GM18870 (cell line): ENCODE data around the gene LTF.
"Not testable (repeated sequence)": the region's sequence is repeated elsewhere in the genome, so short reads cannot be mapped to it uniquely, and the experiment has no call there.

Experiments
- ATAC-seq: cut with Tn5 transposase; IDR thresholded peaks from one replicate; pipeline ENCODE4 v1.9.1; 2021; ENCODE audit warnings: moderate library complexity; ENCODE audit not compliant: unreplicated experiment

LTF gene

DNA sequence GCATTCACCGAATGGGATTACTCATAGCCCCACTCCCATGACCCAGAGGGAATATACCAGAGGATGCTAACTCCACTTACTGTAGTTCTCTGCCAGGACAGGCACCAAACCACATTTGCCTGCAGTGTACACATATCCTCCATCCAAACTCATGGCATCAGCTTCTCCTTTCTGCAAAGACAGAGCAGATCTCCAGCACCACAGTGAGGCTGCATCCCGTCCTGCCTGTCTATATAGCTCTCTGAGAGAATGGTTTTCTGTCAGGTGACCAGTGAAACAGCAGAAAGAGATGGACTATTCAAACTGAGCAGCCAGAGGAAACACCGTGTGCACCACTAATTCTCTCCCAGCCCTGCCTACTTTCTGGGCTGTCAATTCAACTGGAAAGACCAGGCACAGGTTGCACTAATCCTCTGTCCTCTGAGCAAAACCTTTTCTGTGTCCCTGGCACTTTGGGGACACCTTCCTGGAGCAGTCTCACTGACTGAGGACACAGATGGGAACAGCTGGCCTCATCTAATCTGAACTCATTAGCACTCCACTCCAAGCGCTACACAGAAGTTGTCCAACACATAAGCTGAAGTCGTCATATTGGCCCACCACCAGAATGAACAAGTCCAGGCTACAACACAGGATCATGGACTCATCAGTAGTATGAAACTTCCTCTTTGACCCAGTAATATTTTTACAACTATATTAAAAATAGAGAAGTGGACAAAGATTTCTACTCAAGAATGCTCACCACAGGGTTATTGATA is 17.3 kb downstream of the LTF start:
- no peak for ATAC-seq

DNA sequence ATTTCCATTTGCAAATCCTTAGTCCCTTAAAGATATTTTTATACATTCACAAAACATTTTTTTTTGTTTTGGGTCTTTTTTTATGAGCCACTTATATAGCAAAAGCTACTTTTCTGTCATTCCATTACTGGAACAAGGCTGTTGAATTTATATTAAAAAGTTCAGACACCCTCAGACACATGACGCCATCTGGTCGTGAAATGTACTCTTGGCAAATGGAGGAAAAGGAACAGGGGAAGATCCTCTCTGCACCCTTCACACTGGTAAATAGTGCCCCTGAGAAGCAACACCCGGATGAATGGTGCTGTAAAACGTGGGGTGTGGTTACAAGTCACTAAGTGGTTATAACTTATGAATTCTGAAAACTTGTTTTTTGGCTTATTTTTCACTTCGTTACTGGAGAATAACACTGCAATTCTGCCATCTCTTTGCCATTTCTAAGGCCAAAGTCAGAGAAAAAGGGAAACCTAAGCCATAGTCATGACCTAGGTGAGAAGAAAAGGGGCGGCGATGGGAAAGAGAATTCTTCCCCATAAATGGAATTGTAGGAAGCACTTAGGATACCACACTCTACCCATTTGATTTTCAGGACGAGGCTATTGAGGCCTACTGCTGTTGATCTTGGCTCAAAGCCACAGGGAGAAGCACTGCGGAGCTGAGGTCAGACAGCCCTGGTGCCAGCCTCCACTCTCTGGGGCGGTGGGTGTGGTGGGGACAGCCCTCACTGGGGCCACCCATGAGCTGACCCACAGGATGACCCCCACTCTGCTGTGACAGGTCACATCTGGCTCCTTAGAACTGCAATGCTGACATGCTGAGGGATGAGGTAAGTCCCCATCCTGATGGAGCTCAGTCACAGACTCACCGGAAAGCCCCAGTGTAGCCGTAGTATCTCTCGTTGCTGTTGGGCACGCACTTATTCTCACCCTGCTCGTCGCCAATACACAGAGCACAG is 21.9 kb downstream of the LTF start:
- ATAC-seq = no peak

DNA sequence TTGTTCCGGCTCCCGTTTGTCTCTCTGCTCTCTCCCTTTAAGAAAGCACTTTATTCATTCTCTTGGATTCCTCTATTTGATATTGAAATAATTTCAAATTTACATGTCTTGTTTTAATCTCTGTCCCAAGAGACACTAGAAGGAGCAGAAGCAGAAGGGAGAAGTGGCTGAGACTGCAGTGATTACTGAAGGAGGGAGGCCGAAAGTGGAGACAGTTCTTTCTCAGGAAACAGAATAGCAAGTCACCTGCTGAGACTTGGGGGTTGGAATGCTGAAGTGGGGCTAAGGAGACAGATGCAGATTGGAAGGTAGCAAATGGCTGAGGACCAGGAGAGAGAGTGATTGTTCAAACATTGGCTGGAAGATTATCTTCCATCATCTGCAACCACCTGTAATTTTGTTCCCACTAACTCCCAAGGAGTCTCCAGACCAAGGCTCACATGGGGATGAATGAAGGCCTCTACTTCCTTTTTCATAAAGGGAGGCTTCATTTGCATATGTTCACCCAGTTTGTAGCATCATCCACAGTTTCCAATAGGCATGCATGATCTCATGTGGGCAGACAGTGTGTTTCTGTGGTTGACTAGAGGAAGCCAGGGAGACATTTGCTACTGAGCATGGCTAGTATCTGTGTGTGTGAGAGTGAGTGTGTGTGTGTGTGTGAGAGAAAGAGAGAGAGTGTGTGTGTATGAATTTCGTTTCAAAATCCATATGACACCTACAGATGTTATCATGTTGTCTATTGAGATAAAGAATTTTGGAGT is 24.0 kb downstream of the LTF start:
- ATAC-seq = peak; percentile 84

DNA sequence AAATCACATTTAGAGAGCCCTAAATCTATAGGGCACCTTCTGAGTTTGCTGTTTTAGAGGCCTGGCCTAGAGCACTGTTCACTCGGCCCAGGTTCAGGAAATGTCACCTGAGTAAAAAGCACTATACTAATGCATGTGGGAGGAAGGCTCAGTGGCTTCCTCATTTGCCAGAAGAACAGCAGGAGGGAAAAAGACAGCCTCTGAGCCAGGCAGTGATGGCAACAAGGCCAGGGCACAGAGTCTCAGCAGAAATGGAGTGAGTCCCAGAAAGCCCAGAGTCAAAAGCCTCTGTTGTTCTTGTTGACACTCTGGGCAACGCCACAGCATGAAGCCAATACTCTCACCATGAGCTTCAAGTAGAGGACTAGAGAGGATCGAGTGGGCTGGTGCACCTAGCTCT is 25.9 kb downstream of the LTF start:
- no peak for ATAC-seq

DNA sequence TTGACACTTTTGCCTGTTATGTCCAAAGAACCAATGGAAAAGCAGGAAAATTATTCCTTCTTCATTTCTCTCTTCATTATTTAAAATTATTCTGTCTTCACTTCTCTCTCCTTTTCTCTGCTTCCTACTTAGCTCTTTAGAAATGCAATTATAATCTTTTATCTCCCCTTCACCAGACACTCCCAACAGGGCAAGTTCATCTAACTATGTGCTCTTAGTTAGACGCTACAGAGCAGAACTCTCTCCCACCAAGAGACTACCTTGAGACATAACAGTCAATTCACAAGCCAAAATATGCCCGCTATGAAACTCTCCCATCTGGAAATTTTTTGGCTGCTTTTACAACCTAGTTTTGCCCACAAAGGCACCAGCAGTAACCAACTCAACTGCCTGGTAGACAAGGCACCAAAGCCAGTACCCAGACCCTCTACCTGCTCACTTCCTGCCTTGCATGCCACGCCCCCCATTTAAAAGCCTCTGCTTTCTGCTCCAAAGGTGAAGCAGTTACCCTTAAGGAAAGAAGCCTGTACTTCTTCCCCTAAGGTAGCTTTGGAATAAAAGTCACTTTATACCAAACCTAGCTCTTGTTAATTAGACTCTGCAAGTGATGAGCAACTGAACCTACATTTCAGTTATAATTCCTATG is 29.5 kb downstream of the LTF start:
- no peak for ATAC-seq

DNA sequence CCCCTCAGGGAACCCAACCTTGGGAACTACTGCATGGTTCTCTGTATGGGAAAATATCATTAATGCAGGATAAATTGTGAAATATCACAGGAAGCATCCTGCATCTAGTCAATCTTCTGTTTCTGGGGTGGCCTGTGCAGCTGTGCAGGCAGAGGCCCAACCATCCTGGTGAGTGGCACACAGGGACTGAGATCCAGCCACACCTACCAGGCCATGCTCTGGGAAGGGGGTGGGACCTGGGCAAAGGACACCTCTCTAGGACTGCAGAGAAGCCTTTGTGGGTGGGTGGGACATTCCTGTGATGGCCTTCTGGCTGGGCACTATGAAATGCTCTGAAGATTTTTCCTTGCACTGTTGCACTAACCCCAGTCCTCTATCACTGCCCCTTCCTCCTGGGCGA is 30.9 kb downstream of the LTF start:
- ATAC-seq = no peak

DNA sequence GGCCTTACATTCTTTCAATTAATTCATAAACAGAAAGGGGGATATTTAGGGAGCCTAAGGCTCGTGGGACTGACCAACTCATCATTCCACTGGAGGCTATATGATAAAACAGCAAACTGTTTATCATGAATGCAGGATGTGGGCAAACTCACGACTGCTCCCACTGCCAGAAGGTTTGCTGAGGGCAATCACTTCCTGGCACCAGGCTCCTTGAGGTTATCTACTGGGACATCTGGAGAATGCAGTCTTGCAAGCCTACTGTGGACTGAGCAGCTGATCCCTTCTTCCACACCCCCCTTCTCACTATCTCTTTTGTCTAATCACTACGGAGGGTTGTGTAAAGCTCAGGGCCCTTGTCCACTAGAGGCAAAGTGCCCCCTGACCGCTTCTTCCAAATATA is 31.6 kb downstream of the LTF start:
- not testable (repeated sequence) for ATAC-seq

DNA sequence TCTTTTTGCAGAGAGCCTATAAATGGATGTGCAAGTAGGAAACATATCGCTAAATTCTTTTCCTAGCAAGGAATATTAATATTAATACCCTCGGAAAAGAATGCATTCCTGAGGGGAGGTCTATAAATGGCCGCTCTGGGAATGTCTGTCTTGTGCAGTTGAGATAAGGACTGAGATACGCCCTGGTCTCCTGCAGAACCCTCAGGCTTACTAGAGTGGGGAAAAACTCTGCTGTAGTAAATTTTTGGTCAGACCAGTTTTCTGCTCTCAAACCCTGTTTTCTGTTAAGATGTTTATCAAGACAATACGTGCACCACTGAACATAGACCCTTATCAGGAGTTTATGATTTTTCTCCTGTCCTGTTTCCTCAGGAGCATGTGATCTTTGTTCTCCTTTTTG is 32.8 kb downstream of the LTF start:
- ATAC-seq = not testable (repeated sequence)

DNA sequence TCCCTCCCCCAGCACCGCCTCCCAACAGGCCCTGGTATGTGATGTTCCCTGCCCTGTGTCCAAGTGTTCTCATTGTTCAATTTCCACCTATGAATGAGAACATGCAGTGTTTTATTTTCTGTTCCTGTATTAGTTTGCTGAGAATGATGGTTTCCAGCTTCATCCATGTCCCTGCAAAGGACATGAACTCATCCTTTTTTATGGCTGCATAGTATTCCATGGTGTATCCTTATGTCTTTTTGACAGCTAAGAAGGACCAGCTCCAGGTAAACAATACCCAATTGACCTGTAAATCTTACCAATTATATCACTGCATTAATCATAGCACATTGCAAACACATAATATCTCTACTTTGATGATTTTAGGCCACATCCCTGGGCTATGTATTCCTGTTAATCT is 33.8 kb downstream of the LTF start:
- not testable (repeated sequence) for ATAC-seq

DNA sequence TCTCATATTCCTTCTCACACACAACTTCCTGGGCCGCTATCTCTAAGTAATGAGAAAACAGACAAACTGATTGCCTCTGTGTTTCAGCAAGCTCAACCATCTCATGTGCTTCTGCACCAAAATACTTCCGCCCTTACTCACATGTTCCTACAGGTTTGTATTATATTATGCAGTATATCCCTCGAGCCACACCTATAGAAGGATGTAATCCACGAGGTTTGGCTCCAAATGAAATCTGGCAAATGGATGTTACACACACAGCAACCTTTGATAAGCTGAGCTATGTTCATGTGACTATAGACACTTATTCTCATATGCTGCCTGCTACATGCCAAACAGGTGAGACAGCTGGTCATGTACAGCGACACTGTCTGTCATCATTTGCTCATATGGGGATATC is 35.0 kb downstream of the LTF start:
- ATAC-seq = no peak

DNA sequence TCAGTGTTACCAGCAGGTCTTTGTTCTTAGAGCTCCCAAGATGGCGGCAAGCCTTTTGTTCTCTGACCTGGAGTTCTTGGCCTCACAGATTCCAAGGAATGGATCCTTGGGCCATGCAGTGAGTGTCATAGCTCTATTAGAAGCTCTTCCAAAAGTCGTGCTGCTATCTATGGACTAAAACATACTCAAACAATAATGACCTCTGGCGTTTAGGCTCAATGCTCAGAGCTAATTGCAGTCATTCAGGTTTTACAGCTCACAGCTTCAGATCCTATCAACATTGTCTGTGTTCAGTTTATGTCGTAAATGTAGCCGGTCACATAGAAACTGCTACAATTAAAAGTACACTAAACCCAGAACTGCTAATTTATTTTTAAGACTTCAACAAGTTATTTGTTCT is 35.5 kb downstream of the LTF start:
- ATAC-seq = no peak

DNA sequence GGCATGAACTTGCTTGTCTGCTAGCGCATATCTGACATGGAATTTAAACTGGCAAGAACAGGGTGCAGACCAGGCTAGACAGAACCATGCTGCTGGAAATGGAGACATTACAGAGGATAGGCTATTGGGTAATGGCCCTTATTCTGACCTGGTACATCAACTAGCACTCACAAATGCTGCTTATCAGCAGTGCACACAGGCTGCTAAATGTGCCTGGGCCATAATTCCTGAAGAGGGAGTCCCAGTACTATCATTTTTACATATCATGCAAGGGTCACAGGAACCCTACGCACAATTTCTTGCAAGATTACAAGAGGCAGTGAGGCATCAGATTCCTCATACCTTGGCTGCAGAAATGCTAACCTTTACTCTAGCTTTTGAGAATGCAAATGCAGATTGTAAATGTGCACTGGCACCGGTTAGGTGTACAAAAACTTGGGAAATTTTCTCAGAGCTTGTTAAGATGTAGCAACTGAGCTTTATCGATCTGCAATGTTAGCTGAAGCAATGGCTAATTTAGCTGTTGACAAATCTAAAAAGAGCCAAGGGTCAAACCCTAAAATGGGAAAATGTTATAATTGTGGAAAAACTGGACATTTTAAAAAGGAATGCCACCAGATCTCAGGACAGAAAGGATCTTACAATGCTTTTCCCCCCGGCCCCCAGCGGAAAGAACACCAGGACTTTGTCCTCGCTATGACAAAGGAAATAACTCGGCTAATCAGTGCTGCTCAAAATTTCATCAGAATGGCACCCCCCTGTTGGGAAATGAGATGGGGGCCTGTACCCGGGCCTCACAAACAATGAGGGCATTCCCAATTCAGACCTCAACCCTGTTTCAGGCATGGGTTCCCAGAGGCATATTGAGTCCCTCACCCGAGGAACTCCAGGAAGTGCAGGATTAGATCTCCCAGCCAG is 36.5 kb downstream of the LTF start:
- ATAC-seq = no peak

DNA sequence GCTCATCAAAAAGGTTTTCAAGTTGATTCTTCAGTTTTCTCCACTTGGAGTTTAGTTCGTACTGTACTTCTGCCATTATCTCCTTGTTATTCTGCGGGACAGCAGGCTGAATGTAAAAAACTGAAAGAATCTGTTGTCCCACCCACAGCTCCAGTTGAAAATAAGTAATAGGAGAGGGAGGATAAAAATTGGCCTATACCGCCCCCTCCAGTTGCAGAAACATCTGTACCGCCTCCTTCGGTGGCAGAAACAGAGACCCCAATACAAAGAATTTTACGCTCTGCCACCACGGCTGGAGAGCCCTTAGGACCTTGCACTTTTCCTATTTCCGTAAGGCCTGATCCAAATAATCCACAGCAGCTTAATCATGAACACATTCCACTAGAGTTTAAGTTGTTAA is 37.3 kb downstream of the LTF start:
- not testable (repeated sequence) for ATAC-seq

DNA sequence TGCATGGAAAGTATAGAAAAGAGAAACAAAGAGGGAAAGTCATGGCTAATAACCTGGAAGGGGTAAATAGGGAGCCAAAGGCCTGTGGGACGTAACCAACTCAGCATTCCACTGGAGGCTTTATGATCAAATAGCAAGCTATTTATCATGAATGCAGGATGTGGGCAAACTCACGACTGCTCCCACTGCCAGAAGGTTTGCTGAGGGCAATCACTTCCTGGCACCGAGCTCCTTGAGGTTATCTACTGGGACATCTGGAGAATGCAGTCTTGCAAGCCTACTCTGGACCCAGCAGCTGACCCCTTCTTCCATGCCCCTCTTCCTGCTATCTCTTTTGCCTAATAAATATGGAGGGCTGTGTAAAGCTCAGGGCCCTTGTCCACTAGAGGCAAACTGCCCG is 38.2 kb downstream of the LTF start:
- not testable (repeated sequence) for ATAC-seq

DNA sequence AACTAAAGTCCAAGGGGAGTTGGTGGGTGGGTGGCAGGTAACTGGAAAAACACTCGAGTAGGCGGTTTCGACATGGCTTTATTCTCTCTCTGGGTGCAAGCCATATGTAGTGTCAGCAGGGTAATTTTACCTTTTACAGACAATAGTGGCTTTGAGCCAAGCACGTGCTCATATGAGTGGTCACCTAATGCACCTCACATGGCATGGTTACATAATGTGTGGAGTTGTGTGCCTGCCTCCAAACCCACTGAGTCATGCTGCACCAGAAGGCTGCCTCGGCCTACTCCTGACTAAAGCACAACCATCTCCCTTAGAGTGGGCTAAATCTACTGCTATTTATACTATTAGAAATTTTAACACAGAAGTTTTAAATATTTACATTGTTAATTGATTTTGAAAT is 41.1 kb downstream of the LTF start:
- no peak for ATAC-seq

DNA sequence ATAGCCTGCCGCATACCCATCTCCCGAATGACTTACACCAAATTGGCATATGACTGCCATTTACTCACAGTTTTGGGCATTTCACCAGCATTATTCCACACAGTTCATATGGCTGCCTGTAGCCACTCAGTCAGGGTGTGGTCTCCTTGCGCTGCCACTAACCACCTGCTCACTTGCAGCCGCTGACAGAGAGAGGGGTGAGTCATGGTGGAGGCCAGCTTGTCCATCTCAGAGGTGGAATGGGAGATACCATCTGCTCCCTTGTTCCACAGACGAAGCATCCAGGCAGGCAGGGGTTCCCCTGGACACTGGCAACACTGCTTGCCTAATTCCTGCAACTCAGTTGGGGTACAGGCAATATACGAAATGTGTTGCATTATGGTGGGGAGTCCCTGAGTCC is 42.1 kb downstream of the LTF start:
- ATAC-seq = no peak

DNA sequence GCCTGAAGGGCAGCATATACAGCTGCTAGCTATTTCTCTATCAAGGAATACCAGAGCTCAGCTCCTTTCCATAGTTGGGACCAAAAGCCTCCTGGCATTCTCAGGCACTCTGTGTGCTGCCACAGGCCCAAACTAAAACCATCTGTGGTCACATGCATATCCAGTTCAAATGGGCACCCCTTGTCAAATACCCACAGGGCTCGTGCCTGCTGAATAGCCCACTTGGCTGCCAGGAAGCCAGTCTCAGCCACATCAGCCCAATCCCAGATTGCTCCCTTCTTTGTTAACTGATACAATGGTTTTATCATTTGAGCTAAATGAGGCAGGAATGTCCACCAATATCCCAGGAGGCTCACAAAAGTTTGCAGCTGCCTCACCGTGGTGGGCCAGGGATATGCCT is 43.8 kb downstream of the LTF start:
- no peak for ATAC-seq

DNA sequence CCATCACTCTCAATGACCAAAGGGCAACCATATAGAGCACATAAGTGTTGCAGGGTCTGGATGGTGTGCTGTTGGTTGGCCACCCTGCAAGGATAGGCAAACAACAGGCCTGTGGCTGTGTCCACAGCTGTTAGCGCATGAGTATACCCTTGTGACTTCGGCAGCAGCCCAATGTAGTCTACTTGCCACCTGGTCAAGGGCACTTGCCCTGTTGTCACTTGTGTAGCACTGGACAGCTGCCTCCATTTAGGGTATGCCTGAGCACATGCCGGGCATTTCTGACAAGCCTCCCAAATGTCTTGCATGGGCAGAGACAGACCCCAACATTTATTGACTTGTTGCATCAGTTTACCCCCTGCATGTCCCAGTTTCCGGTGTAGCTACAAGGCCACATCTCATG is 44.9 kb downstream of the LTF start:
- ATAC-seq = no peak

DNA sequence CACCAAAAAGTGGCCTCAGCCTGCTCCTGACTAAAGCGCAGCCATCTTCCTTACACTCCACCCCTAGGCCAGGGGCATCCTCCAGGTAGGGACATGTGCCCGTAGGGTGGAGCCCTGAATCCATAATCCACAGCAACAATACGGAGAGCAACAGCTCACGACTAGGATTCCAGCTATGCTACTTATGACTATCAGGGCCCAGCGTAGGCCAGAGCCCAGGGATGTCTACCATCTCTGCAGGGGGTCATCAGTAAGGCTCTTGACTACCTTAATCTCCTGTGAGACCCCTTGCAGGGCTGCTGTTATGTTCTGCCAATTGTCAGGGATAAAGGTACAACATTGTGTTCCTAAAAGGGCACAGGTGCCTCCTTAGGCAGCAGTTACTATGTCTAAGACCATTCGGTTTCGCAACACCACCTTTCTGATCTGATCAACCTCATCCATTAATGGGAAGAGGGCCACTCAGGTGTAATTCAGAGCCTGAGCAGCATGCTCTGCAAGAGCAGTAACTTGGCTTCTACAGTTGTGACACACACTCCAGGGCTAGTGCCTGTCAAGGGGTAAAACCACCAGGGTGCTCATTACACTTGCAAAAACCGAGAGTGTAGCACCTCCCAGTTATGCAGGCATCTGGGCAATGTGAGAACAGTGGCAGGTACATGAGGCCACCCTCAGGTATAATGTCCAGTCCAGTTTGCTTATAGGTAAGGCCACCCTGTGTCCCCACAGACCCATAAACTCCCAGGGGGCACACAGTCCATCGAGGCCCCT is 46.7 kb downstream of the LTF start:
- no peak for ATAC-seq
